Liver (tissue), 9 donors: ENCODE measurements around the gene SMC6. TPM values are rescaled to one million over a fixed set of nuclear protein-coding genes. Genes with fewer than 3 reads are reported as not detected.

Source experiments
- DNase-seq: peaks from one replicate; pipeline ENCODE4 v3.0.0-alpha.2; 2017; ENCODE audit warnings: low spot score
- H3K27ac ChIP-seq, 2 donors: one replicate each; pipeline ENCODE4 v1.7.0; 2013; ENCODE audit warnings: inconsistent platforms in 2 of 2, low read length in 2 of 2, control low read depth in 1 of 2, low read depth in 1 of 2, mild to moderate bottlenecking in 1 of 2
- H3K27me3 ChIP-seq, 4 donors: one replicate each; pipeline versions ENCODE4 v1.6.1 to v1.7.0; 2013; ENCODE audit warnings: low read length in 3 of 4, inconsistent platforms in 1 of 4, mild to moderate bottlenecking in 1 of 4, moderate library complexity in 1 of 4; ENCODE audit not compliant: control insufficient read depth in 4 of 4, insufficient read depth in 4 of 4
- H3K36me3 ChIP-seq, 4 donors: one replicate each; pipeline versions ENCODE4 v1.6.1 to v1.7.0; 2013; ENCODE audit warnings: low read length in 3 of 4, mild to moderate bottlenecking in 3 of 4, low read depth in 1 of 4, moderate library complexity in 1 of 4; ENCODE audit not compliant: control insufficient read depth in 4 of 4, insufficient read depth in 3 of 4
- H3K4me1 ChIP-seq, 4 donors: one replicate each; pipeline versions ENCODE4 v1.6.1 to v1.7.0; 2013; ENCODE audit warnings: low read length in 3 of 4, mild to moderate bottlenecking in 3 of 4, moderate library complexity in 1 of 4; ENCODE audit not compliant: control insufficient read depth in 4 of 4, insufficient read depth in 4 of 4
- H3K4me3 ChIP-seq, 3 donors: one replicate each; pipeline versions ENCODE4 v1.6.1 to v1.7.0; 2013; ENCODE audit warnings: low read length in 3 of 3, control low read depth in 1 of 3, low read depth in 1 of 3, mild to moderate bottlenecking in 1 of 3
- H3K9ac ChIP-seq, 2 donors: one replicate each; pipeline ENCODE4 v1.7.0; 2013; ENCODE audit warnings: low read length in 2 of 2, mild to moderate bottlenecking in 2 of 2, moderate library complexity in 2 of 2, control low read depth in 1 of 2, low read depth in 1 of 2
- H3K9me3 ChIP-seq, 4 donors: one replicate each; pipeline versions ENCODE4 v1.6.1 to v1.7.0; 2013; ENCODE audit warnings: low read length in 3 of 4; ENCODE audit not compliant: control insufficient read depth in 4 of 4
- EGR1 ChIP-seq, 2 donors: IDR thresholded peaks; 2 replicates each; pipeline ENCODE4 v1.6.1; 2016 to 2018; ENCODE audit warnings: antibody characterized with exemption in 2 of 2, low read depth in 2 of 2
- FOXA1 ChIP-seq: IDR thresholded peaks from 2 replicates; pipeline ENCODE4 v1.6.1; 2016; ENCODE audit warnings: antibody characterized with exemption
- HNF4A ChIP-seq, 2 donors: conservative IDR thresholded peaks; 2 replicates each; pipeline ENCODE4 v1.6.1; 2016; ENCODE audit warnings: antibody characterized with exemption in 2 of 2, mild to moderate bottlenecking in 2 of 2
- HNF4G ChIP-seq: IDR thresholded peaks from 2 replicates; pipeline ENCODE4 v1.6.1; 2016; ENCODE audit warnings: antibody characterized with exemption
- JUND ChIP-seq, 2 donors: IDR thresholded peaks; 2 replicates each; pipeline ENCODE4 v1.6.1; 2016; ENCODE audit warnings: antibody characterized with exemption in 2 of 2
- RAD21 ChIP-seq, 2 donors: IDR thresholded peaks; 2 replicates each; pipeline ENCODE4 v1.6.1; 2016; ENCODE audit warnings: antibody characterized with exemption in 2 of 2, mild to moderate bottlenecking in 2 of 2
- REST ChIP-seq: IDR thresholded peaks from 2 replicates; pipeline ENCODE4 v1.6.1; 2016; ENCODE audit warnings: antibody characterized with exemption, mild to moderate bottlenecking
- RXRA ChIP-seq, 2 donors: IDR thresholded peaks; 2 replicates each; pipeline ENCODE4 v1.6.1; 2017 to 2018; ENCODE audit warnings: antibody characterized with exemption in 2 of 2, mild to moderate bottlenecking in 1 of 2
- SP1 ChIP-seq: IDR thresholded peaks from 2 replicates; pipeline ENCODE4 v1.6.1; 2018; ENCODE audit warnings: antibody characterized with exemption, mild to moderate bottlenecking
- TAF1 ChIP-seq: conservative IDR thresholded peaks from 2 replicates; pipeline ENCODE4 v1.6.1; 2016; ENCODE audit warnings: antibody characterized with exemption, mild to moderate bottlenecking
- YY1 ChIP-seq: IDR thresholded peaks from 2 replicates; pipeline ENCODE4 v1.6.1; 2016; ENCODE audit warnings: antibody characterized with exemption, mild to moderate bottlenecking
- ZBTB33 ChIP-seq: IDR thresholded peaks from 2 replicates; pipeline ENCODE4 v1.6.1; 2016; ENCODE audit warnings: antibody characterized with exemption
- WGBS: extraction: QIAGEN DNeasy Blood & Tissue Kit; methylation state at CpG from one replicate; pipeline ENCODE4 v1.1.7; 2013; 5-methylcytosine and 5-hydroxymethylcytosine counted together
- polyA plus RNA-seq, 2 donors: library from polyadenylated mRNA; stranded (reverse) in 1 of 2; unstranded in 1 of 2; fragments of 200-250 nt in 1 of 2; fragments of >200 nt in 1 of 2; fragmentation: Nextera tagmentation in 1 of 2; extraction: Ambion mirVana in 1 of 2; gene quantifications; one replicate each; pipeline versions ENCODE4 v1.2.1 to v1.2.3, GENCODE V29; 2013 to 2015
- total RNA-seq, 2 donors: library from RNA; depleted of rRNA; stranded (reverse); fragments of >200 nt; gene quantifications; one replicate each; pipeline ENCODE4 v1.2.3, GENCODE V29; 2014
- donor health status: healthy.
- donor health status: healthy.
- donor health status: healthy.
- donor health status: healthy.
- donor health status: healthy.

Gene SMC6
- total and polyA plus RNA-seq, 4 donors: 2.6 to 22.3 (median 11.0) TPM

- H3K36me3 ChIP-seq: peaks cover 0 to 1% (median 0%) of the 10 kb centered on the region in 4 donors
- H3K9me3 ChIP-seq: no peaks in the 10 kb centered on the region
- no peaks in the 10 kb centered on the region for H3K27me3 ChIP-seq
- no peak overlapping the region for H3K4me3 ChIP-seq
- peak overlapping the region; percentile 10 to 85 for H3K27ac ChIP-seq
- H3K4me1 ChIP-seq: peaks cover 4 to 54% (median 49%) of the 10 kb centered on the region in 4 donors
- no peak for DNase-seq
- WGBS: 100% methylated on average over 1 of the region's 1 CpG
- no peak overlapping the region for H3K9ac ChIP-seq
- TF ChIP-seq EGR1 (IDR thresholded peaks at IDR 0.05; ENCODE audit: low read depth in 2 of 2) (no peak), HNF4G (no peak), SP1 (no peak), RAD21 (IDR thresholded peaks at IDR 0.05) (no peak), ZBTB33 (no peak), JUND (IDR thresholded peaks at IDR 0.05) (no peak)
Measured at GRCh38 chr2:17762451-17762850, 8.8 kb upstream of the SMC6 start.

GRCh38 chr2:17759805-17760204, 6.2 kb upstream of the SMC6 start:
- DNase-seq: no peak
- WGBS: 45% methylated on average over 2 of the region's 2 CpGs
- peak overlapping the region; percentile 50 to 57 for H3K27ac ChIP-seq
- peaks cover 4 to 66% (median 59%) of the 10 kb centered on the region in 4 donors for H3K4me1 ChIP-seq
- H3K4me3 ChIP-seq: no peak overlapping the region
- H3K27me3 ChIP-seq: no peaks in the 10 kb centered on the region
- no peaks in the 10 kb centered on the region for H3K9me3 ChIP-seq
- H3K9ac ChIP-seq: no peak overlapping the region
- TF ChIP-seq TAF1 (no peak), ZBTB33 (peak; percentile 31), SP1 (no peak), YY1 (peak; percentile 70), RAD21 (IDR thresholded peaks at IDR 0.05) (peak in 1 of 2 donors; percentile 10), REST (peak; percentile 22), HNF4A (conservative IDR thresholded peaks at IDR 0.05) (peak; percentile 37 to 63), FOXA1 (no peak), RXRA (IDR thresholded peaks at IDR 0.05) (peak in 1 of 2 donors; percentile 40)
- peaks cover 0 to 1% (median 0%) of the 10 kb centered on the region in 4 donors for H3K36me3 ChIP-seq
